NCI-H526 (cell line): ENCODE measurements around the gene HLA-F.

Experiments used
- DNase-seq, 2 experiments: peaks; one replicate each; lab custom pipeline; 2025; lab: John Stamatoyannopoulos, UW

Gene HLA-F

DNA sequence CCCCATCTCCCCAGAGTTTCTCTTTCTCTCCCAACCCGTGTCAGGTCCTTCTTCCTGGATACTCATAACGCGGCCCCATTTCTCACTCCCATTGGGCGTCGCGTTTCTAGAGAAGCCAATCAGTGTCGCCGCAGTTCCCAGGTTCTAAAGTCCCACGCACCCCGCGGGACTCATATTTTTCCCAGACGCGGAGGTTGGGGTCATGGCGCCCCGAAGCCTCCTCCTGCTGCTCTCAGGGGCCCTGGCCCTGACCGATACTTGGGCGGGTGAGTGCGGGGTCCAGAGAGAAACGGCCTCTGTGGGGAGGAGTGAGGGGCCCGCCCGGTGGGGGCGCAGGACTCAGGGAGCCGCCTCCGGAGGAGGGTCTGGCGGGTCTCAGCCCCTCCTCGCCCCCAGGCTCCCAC, at the start of gene HLA-F:
TSS of gene HLA-F (plus strand) at position 173 of the 404 bp plus-strand sequence. CDS start at position 203, 30 bp downstream.
- peak; percentile 68 to 84 for DNase-seq

- no peak for DNase-seq
These were observed 49.2 kb upstream of the HLA-F start for GRCh38 chr6:29674008-29674407.

DNA sequence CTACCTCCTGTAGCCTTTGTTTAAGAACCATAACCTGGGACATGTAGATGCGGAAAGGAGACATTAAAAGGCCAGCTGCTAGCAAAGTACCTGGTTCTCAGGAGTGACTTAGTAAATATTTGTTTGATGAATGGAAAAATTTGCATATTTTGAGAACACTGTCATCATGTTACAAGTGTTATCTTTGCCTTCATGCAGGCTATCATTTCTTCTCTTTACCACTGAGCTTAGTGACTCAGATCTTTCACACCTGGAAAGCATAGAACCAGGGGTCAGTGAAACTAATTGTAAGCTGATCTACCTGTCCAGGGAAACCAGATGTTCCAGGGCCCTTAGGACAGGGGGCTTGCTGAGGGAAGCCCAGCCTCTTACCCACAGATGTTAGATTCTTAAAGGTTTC, 47.7 kb upstream of the HLA-F start:
- peak; percentile 51 to 67 for DNase-seq

DNA sequence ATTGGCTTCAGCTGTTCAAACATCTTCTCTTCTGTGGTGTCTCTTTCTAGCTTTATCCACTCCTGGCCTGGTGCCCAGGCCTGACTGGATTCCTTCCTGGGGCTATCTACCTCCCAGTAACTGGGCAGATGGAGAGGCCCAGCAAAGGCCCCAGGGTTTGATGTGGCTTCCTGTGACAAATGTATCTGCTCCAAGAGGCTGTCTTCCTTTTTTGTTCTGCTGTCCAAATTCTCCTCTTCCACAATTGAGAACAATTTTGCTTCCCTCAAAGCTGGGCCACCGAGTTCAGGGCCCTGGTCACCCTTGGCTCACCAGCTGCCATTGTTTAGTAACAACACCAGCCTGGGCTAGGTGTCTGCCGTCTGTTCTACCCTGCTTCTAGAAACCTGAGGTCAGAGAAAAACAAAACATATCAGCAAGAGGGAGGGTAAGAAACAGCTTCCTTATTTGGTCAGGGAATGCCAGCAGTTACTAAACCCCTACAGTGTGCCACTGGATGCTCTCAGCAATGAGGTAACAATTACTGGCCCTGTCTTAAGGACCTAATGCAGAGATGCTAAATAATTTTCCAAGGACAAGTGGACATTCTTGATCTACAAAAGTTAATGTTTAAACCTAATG, 46.1 kb upstream of the HLA-F start:
- no peak for DNase-seq

DNA sequence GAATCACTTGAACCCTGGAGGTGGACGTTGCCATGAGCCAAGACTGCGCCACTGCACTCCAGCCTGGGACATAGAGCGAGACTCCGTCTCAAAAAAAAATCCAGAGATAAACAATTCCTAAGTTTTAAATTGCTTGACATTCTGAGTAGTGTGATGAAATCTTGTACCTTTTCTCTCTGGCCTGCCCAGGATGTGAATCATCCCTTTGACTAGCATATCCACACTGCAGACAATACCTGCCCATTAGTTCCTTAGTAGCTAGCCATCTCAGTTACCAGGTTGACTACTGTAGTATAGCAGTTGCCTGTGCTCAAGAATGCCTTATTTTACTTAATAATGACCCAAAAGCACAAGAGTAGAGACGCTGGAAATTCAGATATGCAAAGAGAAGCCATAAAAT, 45.1 kb upstream of the HLA-F start:
- no peak for DNase-seq

DNA sequence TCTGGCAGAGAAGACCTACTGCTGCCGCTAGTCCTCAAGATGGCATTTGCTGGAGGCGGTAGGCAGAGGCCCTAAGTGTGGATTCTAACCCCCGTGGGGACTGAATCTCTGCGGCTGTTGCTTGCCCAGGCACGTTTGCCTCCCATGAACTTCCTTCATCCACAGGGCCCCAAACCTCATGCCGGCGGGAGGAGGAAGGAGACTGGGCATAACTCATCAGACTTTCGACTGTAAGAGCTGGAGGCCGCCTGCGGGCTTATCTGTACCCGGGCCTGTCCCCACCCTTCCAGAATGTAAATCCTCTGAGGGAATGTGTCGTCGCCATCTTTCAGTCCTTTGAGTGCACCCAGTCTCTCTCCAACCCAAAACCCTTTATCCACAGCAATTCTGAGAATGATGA, 43.3 kb upstream of the HLA-F start:
- no peak for DNase-seq

DNA sequence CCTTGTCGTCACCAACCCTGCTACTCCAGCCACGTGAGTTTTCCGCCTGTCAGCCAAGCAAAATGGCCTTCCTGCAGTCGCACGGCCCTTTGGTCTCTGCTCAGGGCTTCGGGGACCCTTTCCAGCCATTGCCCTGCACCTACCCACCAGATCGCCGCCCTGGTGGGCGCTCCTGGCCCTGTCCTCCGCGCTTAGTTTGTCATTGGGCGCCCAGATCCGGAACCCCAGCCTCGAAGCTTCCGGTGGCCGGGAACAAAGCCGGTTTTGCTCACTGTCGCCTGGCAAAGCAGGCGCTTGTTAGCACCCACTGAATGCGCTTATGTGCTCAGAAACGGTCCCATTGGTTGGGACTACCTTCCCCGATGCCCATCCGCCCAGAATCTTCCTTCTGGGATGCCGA, 42.8 kb upstream of the HLA-F start:
- DNase-seq = no peak

GRCh38 chr6:29680904-29681303, 42.3 kb upstream of the HLA-F start, which contains the start of gene ZFP57:
Gene ZFP57, minus strand, starts transcription at chr6:29681152. Its CDS starts 4,149 bp downstream, at chr6:29677003.
- DNase-seq = no peak

DNA sequence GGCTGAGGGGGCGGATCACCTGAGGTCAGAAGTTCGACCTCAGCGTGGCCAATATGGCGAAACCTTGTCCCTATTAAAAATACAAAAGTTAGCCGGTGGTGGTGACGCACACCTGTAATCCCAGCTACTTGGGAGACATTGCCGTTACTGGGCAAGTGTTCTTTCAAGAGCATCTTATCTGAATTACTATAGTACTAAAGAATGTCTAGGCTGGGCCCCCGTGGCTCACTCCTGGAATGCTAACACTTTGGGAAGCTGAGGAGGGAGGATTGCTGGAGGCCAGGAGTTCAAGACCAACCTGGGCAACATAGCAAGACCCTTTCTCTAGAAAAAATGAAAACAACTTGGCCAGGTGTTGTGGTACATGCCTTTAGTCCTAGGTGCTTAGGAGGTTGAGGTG, 41.4 kb upstream of the HLA-F start:
- no peak for DNase-seq

DNA sequence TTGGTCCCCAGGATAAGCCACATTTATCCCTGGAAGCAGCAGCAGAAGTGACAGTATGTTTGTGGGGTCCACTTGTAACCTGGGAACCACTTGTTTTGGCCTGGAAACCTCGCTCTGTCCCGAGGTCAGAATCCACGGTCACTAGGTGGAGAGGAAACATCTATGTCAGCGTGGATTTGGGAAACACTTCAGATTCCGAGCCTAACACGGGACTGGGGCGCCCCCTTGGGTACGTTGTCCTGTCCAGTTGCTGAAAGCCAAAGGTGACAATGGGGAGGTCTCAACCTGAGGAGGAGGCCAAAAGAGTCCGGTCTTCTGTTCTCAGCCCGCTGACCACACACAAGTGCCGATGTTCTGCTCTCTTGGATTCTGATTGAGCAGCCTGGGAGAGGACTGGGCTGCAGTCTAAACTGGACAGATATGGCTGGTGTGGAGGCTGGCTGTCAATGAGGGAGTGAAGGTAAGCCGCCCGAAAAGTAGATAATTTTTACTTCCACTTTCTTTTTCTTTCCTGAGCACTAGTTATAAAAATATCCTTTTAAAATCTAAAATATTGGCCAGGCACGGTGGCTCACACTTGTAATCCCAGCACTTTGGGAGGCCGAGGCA, 37.4 kb upstream of the HLA-F start:
- peak in 1 of 2 experiments; percentile 9 for DNase-seq

DNA sequence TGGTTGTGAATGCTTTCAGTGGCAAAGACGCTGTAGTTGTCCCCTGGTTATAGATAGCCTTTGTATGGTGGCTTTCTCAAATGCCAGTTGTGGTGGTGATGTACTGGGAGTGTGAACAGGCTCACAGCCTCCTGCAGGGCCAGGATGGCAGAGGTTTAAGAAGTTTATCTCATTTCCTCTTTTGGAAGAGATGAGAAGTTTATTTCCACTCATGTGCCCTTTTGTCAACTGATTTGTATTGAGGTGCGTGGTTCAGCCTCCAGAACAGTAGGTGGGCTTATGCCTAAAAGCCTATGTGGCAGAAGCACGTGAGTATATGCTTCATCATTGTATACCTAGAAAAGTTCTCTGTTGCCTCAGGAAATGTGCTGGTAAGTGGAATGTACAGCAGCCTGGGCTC, 28.6 kb upstream of the HLA-F start:
- no peak for DNase-seq

- DNase-seq = peak in 1 of 2 experiments; percentile 32
These were observed 26.8 kb upstream of the HLA-F start for GRCh38 chr6:29696147-29697125.

DNA sequence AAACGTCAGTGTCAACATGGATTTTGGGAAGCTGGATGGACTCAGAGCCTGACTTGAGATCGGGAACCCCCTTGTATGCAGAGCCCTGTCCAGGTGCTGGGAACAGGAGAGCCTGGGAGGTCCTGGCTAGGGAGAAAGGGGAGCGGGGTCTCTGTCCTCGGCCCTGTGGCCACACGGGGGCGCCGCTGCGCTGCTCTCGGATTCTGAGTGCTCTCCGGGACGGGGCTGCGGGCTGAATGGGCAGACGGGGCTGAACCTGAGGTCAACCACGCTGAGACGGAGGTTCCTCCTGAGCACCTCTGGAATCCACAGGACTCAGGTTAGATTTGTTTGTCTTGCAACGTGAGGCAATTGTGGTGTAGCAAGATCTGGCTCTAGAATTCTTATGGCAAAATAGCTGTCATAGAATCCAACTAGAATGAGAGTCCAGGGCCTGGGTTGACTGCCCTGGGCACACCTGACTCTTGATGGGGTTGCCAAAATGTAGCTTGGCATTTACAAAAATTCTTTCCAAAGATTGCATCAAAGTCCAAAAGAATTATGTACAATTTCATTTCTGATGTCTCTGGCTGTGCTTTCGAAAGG, 20.6 kb upstream of the HLA-F start:
- DNase-seq = peak in 1 of 2 experiments; percentile 68

DNA sequence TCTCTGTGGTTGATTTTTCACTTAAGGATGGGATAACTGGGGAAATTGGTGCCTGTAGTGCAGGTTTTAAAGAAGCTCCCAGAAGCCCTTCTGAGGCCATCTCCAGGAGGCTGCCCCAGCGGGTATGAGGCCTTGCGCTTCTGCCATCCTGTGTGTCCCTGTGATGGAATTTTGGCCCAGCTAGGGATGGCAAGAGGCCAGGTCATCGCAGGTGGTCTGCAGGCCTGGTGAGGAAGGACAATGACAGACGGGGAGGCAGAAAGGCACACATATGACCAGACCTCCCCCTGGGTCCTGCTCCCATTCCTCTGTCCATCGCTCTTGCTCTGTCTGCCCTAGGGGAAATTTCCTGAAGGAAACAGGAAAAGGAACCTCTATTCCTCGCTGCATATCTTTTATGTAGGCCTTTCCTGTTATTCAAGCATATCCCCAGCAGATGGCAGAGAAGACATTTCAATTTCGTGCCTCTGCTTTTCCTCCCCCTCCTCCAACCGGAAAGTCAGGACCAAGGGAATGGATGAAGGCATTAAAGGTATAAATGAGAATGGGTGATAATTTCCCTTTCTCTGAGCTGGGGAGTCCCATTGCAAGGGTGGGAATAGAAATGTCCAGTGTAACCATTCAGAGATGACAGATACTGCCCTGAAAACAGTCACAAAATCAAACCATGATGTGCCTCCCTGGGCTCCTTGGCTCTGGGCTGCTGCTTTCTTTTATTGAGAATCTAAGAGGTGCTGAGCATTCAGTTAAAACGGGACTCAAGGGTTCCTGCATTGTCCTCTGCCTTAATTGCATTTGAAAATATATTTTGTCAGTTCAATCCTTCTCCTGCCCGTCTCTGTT, 17.6 kb upstream of the HLA-F start:
- peak in 1 of 2 experiments; percentile 59 for DNase-seq

DNA sequence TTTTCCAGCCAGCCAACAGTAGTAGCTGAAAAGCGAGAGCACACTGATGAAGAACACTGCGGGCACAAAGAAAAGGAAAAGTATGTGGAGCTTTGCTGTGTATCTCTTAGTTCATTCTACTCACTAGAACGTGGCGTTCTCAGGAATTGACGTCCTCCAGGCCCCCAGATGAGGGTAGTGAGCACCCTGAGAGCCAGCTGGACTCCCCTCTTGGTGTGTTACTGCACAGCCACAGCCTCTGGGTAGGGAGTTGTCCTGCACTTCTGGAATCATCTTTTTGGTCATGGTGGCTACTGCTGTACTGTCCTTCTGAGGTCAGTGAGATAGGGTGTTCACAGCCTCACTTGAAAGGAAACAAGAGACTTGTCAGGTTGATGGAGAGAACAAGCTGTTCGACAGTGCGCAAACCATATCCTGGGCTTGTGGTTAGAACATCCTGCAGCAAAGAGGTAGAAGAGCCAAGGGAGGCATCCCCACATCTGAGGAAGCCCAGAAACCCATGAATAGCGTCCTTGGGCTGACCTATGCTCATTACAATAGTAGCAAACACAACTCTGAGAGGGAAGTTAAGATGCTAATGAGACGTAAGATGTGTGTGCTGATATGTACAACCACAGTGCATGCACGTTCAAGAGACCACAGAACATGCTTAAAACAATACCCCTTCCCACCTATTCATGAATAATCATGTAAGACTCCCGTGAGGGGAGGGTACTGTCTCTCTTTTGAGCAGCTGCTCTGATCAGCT, 14.6 kb upstream of the HLA-F start:
- DNase-seq = no peak

GRCh38 chr6:29709188-29709587, 14.0 kb upstream of the HLA-F start:
- DNase-seq = no peak

DNA sequence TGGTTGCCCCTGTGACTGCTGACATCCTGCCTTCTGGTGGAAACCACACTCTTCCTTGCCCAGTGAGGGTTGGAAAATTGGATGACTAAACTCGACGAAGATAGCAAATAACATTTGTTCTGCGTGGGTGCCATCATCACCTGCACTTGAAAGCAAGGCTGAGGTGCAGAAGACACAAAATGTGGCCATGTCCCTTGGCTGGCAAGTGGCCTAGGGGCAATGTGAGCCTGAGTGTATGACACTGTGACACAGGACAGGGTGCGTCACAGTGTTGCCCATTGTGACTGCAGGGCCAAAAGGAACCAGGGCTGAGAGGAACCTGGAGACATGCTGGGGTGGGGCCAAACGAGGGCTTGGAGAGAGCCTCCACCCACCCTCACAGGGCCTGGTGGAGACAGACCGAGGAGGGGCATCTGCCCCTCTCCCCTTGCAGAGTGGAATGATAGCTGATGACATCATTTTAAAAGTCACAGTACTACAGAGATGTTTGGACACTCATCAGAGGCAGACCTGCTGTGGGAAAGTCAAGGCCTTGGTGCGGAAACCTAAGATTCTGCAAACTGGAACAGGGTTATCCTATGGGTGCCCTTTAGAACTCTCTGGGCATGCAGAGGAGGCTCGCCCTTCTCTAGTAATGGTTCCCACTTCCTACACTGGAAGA, 12.8 kb upstream of the HLA-F start:
- DNase-seq = no peak

DNA sequence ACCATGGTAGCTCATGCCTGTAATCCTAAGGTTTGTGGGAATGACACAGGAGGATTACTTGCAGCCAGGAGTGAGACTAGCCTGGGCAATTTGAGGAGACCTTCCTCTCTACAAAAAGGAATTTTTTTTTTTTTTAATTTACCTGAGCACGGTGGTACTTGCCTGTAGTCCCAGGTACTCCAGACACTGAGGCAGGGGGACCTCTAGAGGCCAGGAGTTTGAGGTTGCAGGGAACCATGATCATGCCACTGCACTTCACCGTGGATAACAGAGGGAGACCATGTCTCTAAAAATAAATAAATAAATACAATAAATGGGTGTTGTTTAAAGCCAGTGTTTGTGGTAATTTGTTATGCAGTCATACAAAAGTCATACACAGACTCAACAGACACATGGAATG, 2.4 kb upstream of the HLA-F start:
- no peak for DNase-seq

- DNase-seq = peak in 1 of 2 experiments; percentile 25
These were observed 693 bp downstream of the HLA-F start for GRCh38 chr6:29723666-29724588.
